PFSK-1 (cell line): Measurements from ENCODE around the gene TMEM43. TPM values are rescaled to one million over a fixed set of nuclear protein-coding genes. Genes with fewer than 3 reads are reported as not detected.

Experiments used
- FOXP2 ChIP-seq: optimal IDR thresholded peaks from 2 replicates; pipeline ENCODE3; 2011; ENCODE audit warnings: borderline replicate concordance, control low read depth, inconsistent platforms; ENCODE audit not compliant: insufficient read depth; ENCODE audit errors: extremely low read length, extremely low read depth
- POLR2AphosphoS5 ChIP-seq: IDR thresholded peaks from 2 replicates; pipeline ENCODE4 v1.6.1; 2012; ENCODE audit warnings: low read depth, mild to moderate bottlenecking, control low read depth, low read length, moderate library complexity
- SIN3A ChIP-seq: IDR thresholded peaks from 2 replicates; pipeline ENCODE4 v1.6.1; 2012; ENCODE audit warnings: mild to moderate bottlenecking, low read length, moderate library complexity, borderline replicate concordance; ENCODE audit not compliant: insufficient read depth
- TAF1 ChIP-seq: IDR thresholded peaks from 2 replicates; pipeline ENCODE4 v1.6.1; 2012; ENCODE audit warnings: low read length, control low read depth, borderline replicate concordance; ENCODE audit not compliant: insufficient read depth
- polyA plus RNA-seq: library from polyadenylated mRNA; unstranded; fragments of >200 nt; gene quantifications from one replicate; pipeline ENCODE4 v1.2.1, GENCODE V29; 2012; ENCODE audit warnings: low read depth, missing spikeins; ENCODE audit not compliant: insufficient read length
- TF ChIP-seq, protein P1 (sequence below), 2 experiments: IDR thresholded peaks; 2 replicates each; pipeline versions ENCODE4 v1.6.1 to v1.8.0; 2011 to 2012; ENCODE audit warnings: low read depth in 2 of 2, low read length in 2 of 2, control low read depth in 1 of 2, inconsistent platforms in 1 of 2, mild to moderate bottlenecking in 1 of 2, moderate library complexity in 1 of 2; ENCODE audit not compliant: insufficient read depth in 1 of 2

TMEM43 gene
- 52.2 TPM for polyA plus RNA-seq

GRCh38 chr3:14124615-14125192, at the start of gene TMEM43, which contains the start of gene CHCHD4:
TMEM43 (plus strand) TSS chr3:14125052; CDS start chr3:14125194, 142 bp downstream.
CHCHD4 (minus strand) TSS chr3:14124870; CDS start chr3:14124676, 194 bp downstream.
- TF ChIP-seq TAF1 = peak; percentile 39; the same call in 1 of the 2 replicates
- TF ChIP-seq SIN3A = no peak
- TF ChIP-seq POLR2AphosphoS5 = peak; percentile 54
- TF ChIP-seq FOXP2 = no peak
- TF ChIP-seq, protein P1, sequence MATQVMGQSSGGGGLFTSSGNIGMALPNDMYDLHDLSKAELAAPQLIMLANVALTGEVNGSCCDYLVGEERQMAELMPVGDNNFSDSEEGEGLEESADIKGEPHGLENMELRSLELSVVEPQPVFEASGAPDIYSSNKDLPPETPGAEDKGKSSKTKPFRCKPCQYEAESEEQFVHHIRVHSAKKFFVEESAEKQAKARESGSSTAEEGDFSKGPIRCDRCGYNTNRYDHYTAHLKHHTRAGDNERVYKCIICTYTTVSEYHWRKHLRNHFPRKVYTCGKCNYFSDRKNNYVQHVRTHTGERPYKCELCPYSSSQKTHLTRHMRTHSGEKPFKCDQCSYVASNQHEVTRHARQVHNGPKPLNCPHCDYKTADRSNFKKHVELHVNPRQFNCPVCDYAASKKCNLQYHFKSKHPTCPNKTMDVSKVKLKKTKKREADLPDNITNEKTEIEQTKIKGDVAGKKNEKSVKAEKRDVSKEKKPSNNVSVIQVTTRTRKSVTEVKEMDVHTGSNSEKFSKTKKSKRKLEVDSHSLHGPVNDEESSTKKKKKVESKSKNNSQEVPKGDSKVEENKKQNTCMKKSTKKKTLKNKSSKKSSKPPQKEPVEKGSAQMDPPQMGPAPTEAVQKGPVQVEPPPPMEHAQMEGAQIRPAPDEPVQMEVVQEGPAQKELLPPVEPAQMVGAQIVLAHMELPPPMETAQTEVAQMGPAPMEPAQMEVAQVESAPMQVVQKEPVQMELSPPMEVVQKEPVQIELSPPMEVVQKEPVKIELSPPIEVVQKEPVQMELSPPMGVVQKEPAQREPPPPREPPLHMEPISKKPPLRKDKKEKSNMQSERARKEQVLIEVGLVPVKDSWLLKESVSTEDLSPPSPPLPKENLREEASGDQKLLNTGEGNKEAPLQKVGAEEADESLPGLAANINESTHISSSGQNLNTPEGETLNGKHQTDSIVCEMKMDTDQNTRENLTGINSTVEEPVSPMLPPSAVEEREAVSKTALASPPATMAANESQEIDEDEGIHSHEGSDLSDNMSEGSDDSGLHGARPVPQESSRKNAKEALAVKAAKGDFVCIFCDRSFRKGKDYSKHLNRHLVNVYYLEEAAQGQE (IDR thresholded peaks at IDR 0.05; ENCODE audit: insufficient read depth in 1 of 2, low read depth in 2 of 2, low read length in 2 of 2) = no peak

DNA sequence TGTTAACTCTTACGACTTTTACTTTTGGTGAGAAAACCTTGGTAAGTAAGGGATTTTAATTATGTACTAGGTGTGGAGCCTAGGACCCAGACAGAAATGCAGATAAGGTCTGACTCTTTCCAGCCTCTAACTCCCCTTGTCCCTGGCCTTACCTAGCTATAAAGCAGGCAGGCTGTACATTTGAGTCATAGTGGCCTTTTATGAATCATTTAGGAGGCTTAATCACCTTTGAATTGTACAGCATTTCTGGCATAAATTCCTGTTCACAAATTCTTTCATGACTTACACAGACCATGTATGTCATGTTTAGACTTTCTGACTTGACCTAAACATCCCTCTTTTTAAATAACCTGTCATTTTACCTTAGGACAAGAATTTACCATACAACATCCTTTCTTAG, 47.5 kb upstream of the TMEM43 start:
- TF ChIP-seq FOXP2 (no peak), POLR2AphosphoS5 (no peak), SIN3A (no peak), TAF1 (no peak)
- TF ChIP-seq, protein P1 (IDR thresholded peaks at IDR 0.05; ENCODE audit: insufficient read depth in 1 of 2, low read depth in 2 of 2, low read length in 2 of 2) = no peak

GRCh38 chr3:14082108-14082657, 42.7 kb upstream of the TMEM43 start:
- TF ChIP-seq SIN3A (no peak), POLR2AphosphoS5 (no peak), TAF1 (no peak), FOXP2 (no peak)
- TF ChIP-seq, protein P1 (IDR thresholded peaks at IDR 0.05; ENCODE audit: insufficient read depth in 1 of 2, low read depth in 2 of 2, low read length in 2 of 2) = no peak

- TF ChIP-seq SIN3A = no peak
- TF ChIP-seq POLR2AphosphoS5 = no peak
- TF ChIP-seq, protein P1 (IDR thresholded peaks at IDR 0.05; ENCODE audit: insufficient read depth in 1 of 2, low read depth in 2 of 2, low read length in 2 of 2) = no peak
- TF ChIP-seq TAF1 = no peak
- no peak for TF ChIP-seq FOXP2
Observed at GRCh38 chr3:14092464-14092863, 32.4 kb upstream of the TMEM43 start.

GRCh38 chr3:14093831-14094230, 31.0 kb upstream of the TMEM43 start:
- TF ChIP-seq POLR2AphosphoS5 = no peak
- TF ChIP-seq, protein P1 (IDR thresholded peaks at IDR 0.05; ENCODE audit: insufficient read depth in 1 of 2, low read depth in 2 of 2, low read length in 2 of 2) = no peak
- TF ChIP-seq TAF1 = no peak
- no peak for TF ChIP-seq SIN3A
- TF ChIP-seq FOXP2 = no peak
